ENCODE measurements around the gene UBE2D3.

GRCh38 chr4:102780476-102781144 is 46.7 kb downstream of the UBE2D3 start:
- TF ChIP-seq ZFP36 (IDR thresholded peaks at IDR 0.05; ENCODE audit: borderline replicate concordance, partially characterized antibody), result no peak
- no peak for TF ChIP-seq CTCF (IDR thresholded peaks at IDR 0.05)
- TF ChIP-seq RCOR1 (IDR thresholded peaks at IDR 0.05; ENCODE audit: low read depth, low read length), result no peak
- TF ChIP-seq HES2 (IDR thresholded peaks at IDR 0.05), result no peak
- TF ChIP-seq MAX (IDR thresholded peaks at IDR 0.05), result no peak
- no peak for TF ChIP-seq MAZ (IDR thresholded peaks at IDR 0.05; ENCODE audit: borderline replicate concordance, low read depth, low read length)
- TF ChIP-seq USF2 (IDR thresholded peaks at IDR 0.05), result no peak
- TF ChIP-seq ELK1 (IDR thresholded peaks at IDR 0.05; ENCODE audit: low read depth, low read length), result no peak
- TF ChIP-seq GATA3 (IDR thresholded peaks at IDR 0.05; ENCODE audit: borderline replicate concordance), result no peak
- no peak for TF ChIP-seq CEBPB (IDR thresholded peaks at IDR 0.05)

Data from A549 (cell line).